ENCODE results near the gene COQ2. TPM values are rescaled to one million over a fixed set of nuclear protein-coding genes. Genes with fewer than 3 reads are reported as not detected.

Gene COQ2
- total and polyA plus RNA-seq, 2 experiments from 2014 or later, result 21.1 to 25.3 TPM

GRCh38 chr4:83283181-83283580 is 1.4 kb downstream of the COQ2 start (continued):
- no peak for TF ChIP-seq CTCF (conservative IDR thresholded peaks at IDR 0.05; ENCODE audit: low read depth in 2 of 2)
- TF ChIP-seq ZNF331 (CRISPR knock-in tag; IDR thresholded peaks at IDR 0.05; ENCODE audit: low read depth), result no peak

- peaks cover 13% of the 10 kb centered on the region for H3K27me3 ChIP-seq (ENCODE audit: insufficient read depth)
- H3K4me3 Mint-ChIP-seq, result no peak overlapping the region
- peaks cover 5% of the 10 kb centered on the region; the same call in 1 of the 2 replicates for H3K4me1 ChIP-seq (ENCODE audit: insufficient read depth)
- H3K4me1 Mint-ChIP-seq, result peaks cover 11% of the 10 kb centered on the region; the same call in 2 of the 3 replicates
- H3K27ac Mint-ChIP-seq, result no peak overlapping the region; the same call in 1 of the 2 replicates
- H3K36me3 ChIP-seq (ENCODE audit: insufficient read depth), result peaks cover 3% of the 10 kb centered on the region; the same call in 1 of the 2 replicates
- no peaks in the 10 kb centered on the region for H3K9me3 Mint-ChIP-seq
- H2AFZ ChIP-seq, result no peak overlapping the region
- peaks cover 7% of the 10 kb centered on the region; the same call in 1 of the 2 replicates for H4K20me1 ChIP-seq (replicated peaks; ENCODE audit: insufficient read depth)
- TF ChIP-seq CTCF (conservative IDR thresholded peaks at IDR 0.05; ENCODE audit: low read depth in 2 of 2), result peak; percentile 67 to 69
- no peak for TF ChIP-seq ZNF331 (CRISPR knock-in tag; IDR thresholded peaks at IDR 0.05; ENCODE audit: low read depth)
- no peak for TF ChIP-seq ZNF114 (CRISPR knock-in tag; IDR thresholded peaks at IDR 0.05)
- no peaks in the 10 kb centered on the region for H3K9me2 ChIP-seq (ENCODE audit: insufficient read depth)
- no peak overlapping the region for H3K27ac ChIP-seq (ENCODE audit: low read depth)
- peaks cover 8% of the 10 kb centered on the region for H3K27me3 Mint-ChIP-seq (ENCODE audit: insufficient read depth, low read depth, poor library complexity)
- DNase-seq (ENCODE audit: low spot score), result peak; percentile 64
- peaks cover 3% of the 10 kb centered on the region; the same call in 1 of the 3 replicates for H3K36me3 Mint-ChIP-seq (ENCODE audit: low read depth)
- H3K79me2 ChIP-seq (replicated peaks; ENCODE audit: insufficient read depth), result peaks cover 12% of the 10 kb centered on the region
- no peaks in the 10 kb centered on the region for H3F3A ChIP-seq (replicated peaks; ENCODE audit: low read depth)
- no peak overlapping the region for H3K4me3 ChIP-seq
- no peak overlapping the region for H3K4me2 ChIP-seq
- ATAC-seq, result no peak
Observed at GRCh38 chr4:83282049-83282535, 2.5 kb downstream of the COQ2 start.

GRCh38 chr4:83281307-83281706 is 3.3 kb downstream of the COQ2 start:
- no peaks in the 10 kb centered on the region for H3F3A ChIP-seq (replicated peaks; ENCODE audit: low read depth)
- H3K4me1 Mint-ChIP-seq, result peaks cover 11% of the 10 kb centered on the region; the same call in 2 of the 3 replicates
- no peak overlapping the region for H3K27ac Mint-ChIP-seq
- H3K27ac ChIP-seq (ENCODE audit: low read depth), result no peak overlapping the region
- H3K36me3 Mint-ChIP-seq (ENCODE audit: low read depth), result peaks cover 3% of the 10 kb centered on the region; the same call in 1 of the 3 replicates
- H3K9me3 Mint-ChIP-seq, result no peaks in the 10 kb centered on the region
- H2AFZ ChIP-seq, result no peak overlapping the region
- no peak overlapping the region for H3K4me2 ChIP-seq
- no peak overlapping the region for H3K4me3 Mint-ChIP-seq
- no peak overlapping the region for H3K4me3 ChIP-seq
- no peaks in the 10 kb centered on the region for H3K9me2 ChIP-seq (ENCODE audit: insufficient read depth)
- peaks cover 7% of the 10 kb centered on the region for H3K27me3 Mint-ChIP-seq (ENCODE audit: insufficient read depth, low read depth, poor library complexity)
- DNase-seq (ENCODE audit: low spot score) (peak; percentile 2), ATAC-seq (no peak)
- peaks cover 12% of the 10 kb centered on the region for H3K79me2 ChIP-seq (replicated peaks; ENCODE audit: insufficient read depth)
- H3K27me3 ChIP-seq (ENCODE audit: insufficient read depth), result peaks cover 13% of the 10 kb centered on the region
- H3K36me3 ChIP-seq (ENCODE audit: insufficient read depth), result peaks cover 3% of the 10 kb centered on the region; the same call in 1 of the 2 replicates
- peaks cover 7% of the 10 kb centered on the region for H4K20me1 ChIP-seq (replicated peaks; ENCODE audit: insufficient read depth)
- H3K4me1 ChIP-seq (ENCODE audit: insufficient read depth), result peaks cover 5% of the 10 kb centered on the region; the same call in 1 of the 2 replicates
- no peak for TF ChIP-seq EZH2 (IDR thresholded peaks at IDR 0.05; ENCODE audit: low read depth, unreplicated experiment)
- no peak for TF ChIP-seq ZNF331 (CRISPR knock-in tag; IDR thresholded peaks at IDR 0.05; ENCODE audit: low read depth)
- no peak for TF ChIP-seq STAT1 (IDR thresholded peaks at IDR 0.05; ENCODE audit: unreplicated experiment)
- no peak for TF ChIP-seq REST (IDR thresholded peaks at IDR 0.05; ENCODE audit: unreplicated experiment)
- no peak for TF ChIP-seq JUNB (IDR thresholded peaks at IDR 0.05; ENCODE audit: unreplicated experiment)
- no peak for TF ChIP-seq NANOG (IDR thresholded peaks at IDR 0.05; ENCODE audit: borderline replicate concordance)
